ENCODE results near the gene ICE2.

The ICE2 gene

GRCh38 chr15:60421544-60421943 lies 57.4 kb downstream of the ICE2 start:
- TF ChIP-seq EZH2phosphoT487 (IDR thresholded peaks at IDR 0.05; ENCODE audit: borderline replicate concordance) (no peak), CTCF (conservative IDR thresholded peaks at IDR 0.05; ENCODE audit: low read length) (no peak)
- Histone ChIP-seq H2AFZ (ENCODE audit: low read length) (no peak overlapping the region), H3K4me3 (ENCODE audit: low read length, poor library complexity, severe bottlenecking) (no peak overlapping the region), H3K79me2 (ENCODE audit: insufficient read depth, low read length) (no peaks in the 10 kb centered on the region), H3K4me1 (ENCODE audit: insufficient read depth, low read length, poor library complexity, severe bottlenecking) (peaks cover 3% of the 10 kb centered on the region), H3K9me3 (ENCODE audit: insufficient read depth, low read depth, low read length) (no peaks in the 10 kb centered on the region), H3F3A (ENCODE audit: low read depth) (no peaks in the 10 kb centered on the region), H3K9ac (ENCODE audit: low read depth, low read length, poor library complexity, severe bottlenecking) (no peak overlapping the region), H3K27me3 (ENCODE audit: insufficient read depth, low read length, poor library complexity, severe bottlenecking) (no peaks in the 10 kb centered on the region), H3K36me3 (ENCODE audit: insufficient read depth, low read length) (0 out of 2 replicates have a peak, but pooled peaks cover 5% of the 10 kb centered on the region), H3K4me2 (ENCODE audit: low read depth, low read length, poor library complexity, severe bottlenecking) (no peak overlapping the region), H3K9me2 (replicated peaks; ENCODE audit: low read depth, low read length) (no peaks in the 10 kb centered on the region), H4K20me1 (ENCODE audit: insufficient read depth, low read length, poor library complexity, severe bottlenecking) (no peaks in the 10 kb centered on the region)

GRCh38 chr15:60420203-60420716 lies 58.7 kb downstream of the ICE2 start:
- Histone ChIP-seq H3K4me2 (ENCODE audit: low read depth, low read length, poor library complexity, severe bottlenecking) (no peak overlapping the region), H3K4me3 (ENCODE audit: low read length, poor library complexity, severe bottlenecking) (no peak overlapping the region), H3F3A (ENCODE audit: low read depth) (no peaks in the 10 kb centered on the region), H3K79me2 (ENCODE audit: insufficient read depth, low read length) (no peaks in the 10 kb centered on the region), H3K9ac (ENCODE audit: low read depth, low read length, poor library complexity, severe bottlenecking) (no peak overlapping the region), H3K9me2 (replicated peaks; ENCODE audit: low read depth, low read length) (no peaks in the 10 kb centered on the region), H3K9me3 (ENCODE audit: insufficient read depth, low read depth, low read length) (no peaks in the 10 kb centered on the region), H3K27me3 (ENCODE audit: insufficient read depth, low read length, poor library complexity, severe bottlenecking) (no peaks in the 10 kb centered on the region), H3K36me3 (ENCODE audit: insufficient read depth, low read length) (no peaks in the 10 kb centered on the region), H3K4me1 (ENCODE audit: insufficient read depth, low read length, poor library complexity, severe bottlenecking) (peaks cover 3% of the 10 kb centered on the region), H2AFZ (ENCODE audit: low read length) (no peak overlapping the region), H4K20me1 (ENCODE audit: insufficient read depth, low read length, poor library complexity, severe bottlenecking) (no peaks in the 10 kb centered on the region)
- TF ChIP-seq CTCF (conservative IDR thresholded peaks at IDR 0.05; ENCODE audit: low read length) (no peak), EZH2phosphoT487 (IDR thresholded peaks at IDR 0.05; ENCODE audit: borderline replicate concordance) (no peak)

GRCh38 chr15:60419753-60420152 lies 59.2 kb downstream of the ICE2 start:
- TF ChIP-seq CTCF (conservative IDR thresholded peaks at IDR 0.05; ENCODE audit: low read length) (no peak), EZH2phosphoT487 (IDR thresholded peaks at IDR 0.05; ENCODE audit: borderline replicate concordance) (no peak)
- Histone ChIP-seq H3K79me2 (ENCODE audit: insufficient read depth, low read length) (no peaks in the 10 kb centered on the region), H3K9ac (ENCODE audit: low read depth, low read length, poor library complexity, severe bottlenecking) (no peak overlapping the region), H3K36me3 (ENCODE audit: insufficient read depth, low read length) (no peaks in the 10 kb centered on the region), H3K9me3 (ENCODE audit: insufficient read depth, low read depth, low read length) (no peaks in the 10 kb centered on the region), H3K4me1 (ENCODE audit: insufficient read depth, low read length, poor library complexity, severe bottlenecking) (peaks cover 3% of the 10 kb centered on the region), H2AFZ (ENCODE audit: low read length) (no peak overlapping the region), H3K4me2 (ENCODE audit: low read depth, low read length, poor library complexity, severe bottlenecking) (no peak overlapping the region), H3K27me3 (ENCODE audit: insufficient read depth, low read length, poor library complexity, severe bottlenecking) (no peaks in the 10 kb centered on the region), H3K4me3 (ENCODE audit: low read length, poor library complexity, severe bottlenecking) (no peak overlapping the region), H3K9me2 (replicated peaks; ENCODE audit: low read depth, low read length) (no peaks in the 10 kb centered on the region), H4K20me1 (ENCODE audit: insufficient read depth, low read length, poor library complexity, severe bottlenecking) (no peaks in the 10 kb centered on the region), H3F3A (ENCODE audit: low read depth) (no peaks in the 10 kb centered on the region)

Measured in Loucy (cell line).